Activated naive CD8-positive, alpha-beta T cell treated with anti-CD3 and anti-CD28 coated beads, Interleukin-2, amount 50 U/mL, for 24 hours (primary cell): Measurements from ENCODE around the gene KIF1C.

Experiments
- ATAC-seq: fragments of 150-1000 bp; cut with Tn5 transposase; one replicate; pipeline ENCODE4 v1.10.0; 2021
- DNase-seq: peaks from one replicate; pipeline ENCODE4 v3.0.0; 2021
- H3K27ac Mint-ChIP-seq: one replicate; pipeline ENCODE4 v1.8.0; 2021; ENCODE audit warnings: mild to moderate bottlenecking, mixed read lengths
- H3K27me3 Mint-ChIP-seq: one replicate; pipeline ENCODE4 v1.8.0; 2021; ENCODE audit warnings: mixed read lengths
- H3K36me3 Mint-ChIP-seq: one replicate; pipeline ENCODE4 v1.8.0; 2021; ENCODE audit warnings: low read depth, mixed read lengths
- H3K4me1 Mint-ChIP-seq: one replicate; pipeline ENCODE4 v1.8.0; 2021; ENCODE audit warnings: mixed read lengths
- H3K4me3 Mint-ChIP-seq: one replicate; pipeline ENCODE4 v1.8.0; 2021; ENCODE audit warnings: mild to moderate bottlenecking, moderate library complexity, mixed read lengths
- H3K9me3 Mint-ChIP-seq: one replicate; pipeline ENCODE4 v1.8.0; 2021; ENCODE audit warnings: mixed read lengths

Gene KIF1C

DNA sequence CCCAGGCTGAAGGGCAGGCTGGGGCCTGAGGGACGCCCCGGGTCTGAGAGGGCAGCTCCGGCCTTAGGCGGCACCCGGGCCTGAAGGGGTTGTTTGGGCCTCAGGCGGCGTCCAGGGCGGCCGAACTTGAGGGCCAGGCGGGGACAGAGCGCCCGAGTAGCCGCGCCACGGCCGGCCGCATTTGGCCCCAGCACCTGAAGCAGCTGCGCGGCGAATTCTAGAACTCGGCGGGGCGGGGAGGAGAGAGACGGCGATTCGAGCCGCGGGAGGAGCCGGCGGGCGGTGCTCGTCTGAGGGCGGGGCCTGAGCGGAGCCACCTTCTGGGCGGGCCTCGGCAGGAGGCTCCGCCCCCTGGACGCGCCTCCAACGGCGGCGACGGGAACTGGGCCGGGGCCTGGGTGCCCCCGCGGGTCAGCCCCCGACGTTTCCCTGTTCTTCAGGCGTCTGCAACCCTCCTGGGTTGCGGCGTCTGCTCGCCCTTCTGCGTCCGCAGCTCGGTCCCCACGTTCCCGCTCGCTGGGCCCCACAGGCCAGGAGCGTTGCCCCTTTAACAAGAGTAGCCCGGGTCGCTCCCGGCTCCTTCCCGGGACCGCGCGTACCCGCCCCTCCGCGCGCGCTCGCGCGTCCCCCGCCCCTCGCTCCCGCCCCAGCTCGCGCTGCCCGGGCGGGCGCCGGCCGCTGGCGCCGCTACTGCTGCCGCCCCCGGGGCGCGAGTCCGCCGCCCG is at the start of gene KIF1C, which contains the start of gene INCA1:
KIF1C (plus strand) TSS at position 649 of the 725 bp plus-strand sequence. CDS start 2,297 bp downstream, outside the sequence.
INCA1 (minus strand) TSS at position 221 of the 725 bp plus-strand sequence. CDS start 3,085 bp downstream, outside the sequence.
- Mint-ChIP-seq H3K4me3 (peak within 1 kb of the TSS; percentile 79), H3K36me3 (peaks cover 7% of the 10 kb centered on the region), H3K4me1 (peaks cover 18% of the 10 kb centered on the region), H3K27me3 (no peaks in the 10 kb centered on the region), H3K27ac (peak within 1 kb of the TSS; percentile 48), H3K9me3 (no peaks in the 10 kb centered on the region)
- peak; percentile 88 for ATAC-seq
- DNase-seq: peak; percentile 91

DNA sequence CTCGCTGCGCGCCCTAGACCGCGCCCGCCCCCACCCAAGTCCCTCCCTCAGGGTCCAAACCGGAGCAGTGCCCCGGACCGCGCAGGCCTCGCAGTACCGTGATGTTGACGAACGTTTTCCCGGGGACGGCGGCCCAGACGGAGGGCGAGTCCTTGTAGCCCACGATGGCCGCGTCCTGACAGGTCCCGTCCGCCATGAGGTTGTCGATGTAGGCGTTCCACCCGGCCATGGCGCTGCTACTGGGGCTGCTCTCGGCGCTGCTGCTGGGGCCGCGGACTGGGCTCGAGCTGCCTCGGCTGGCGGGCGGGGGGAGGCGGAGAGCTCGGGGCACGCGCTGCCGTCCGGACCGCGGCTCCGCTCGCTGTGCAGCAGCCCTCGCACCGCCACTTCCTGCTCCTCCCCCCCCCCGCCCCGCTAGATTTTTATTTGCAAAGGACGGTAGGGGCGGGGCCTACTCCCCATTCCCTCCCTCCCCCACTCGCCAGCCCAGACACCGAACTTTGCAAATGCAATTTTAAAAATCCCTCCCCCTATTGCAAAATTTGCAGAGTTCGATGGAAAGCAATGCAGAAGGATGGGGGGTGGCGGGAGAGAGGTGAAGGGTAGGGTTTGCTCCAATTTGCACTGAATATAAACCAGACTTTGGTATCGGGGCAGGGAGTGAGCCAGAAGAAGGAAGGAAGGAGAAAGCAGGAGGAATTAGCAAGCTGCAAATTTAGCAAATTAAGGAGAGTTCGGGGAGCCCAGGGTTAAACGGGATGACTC is 49.4 kb upstream of the KIF1C start, which contains the start of gene PFN1:
PFN1 (minus strand) TSS at position 365 of the 765 bp plus-strand sequence; CDS start at position 229, 136 bp downstream.
- H3K4me1 Mint-ChIP-seq: peaks cover 54% of the 10 kb centered on the region
- DNase-seq (peak; percentile 90), ATAC-seq (peak; percentile 12)
- H3K27me3 Mint-ChIP-seq: peaks cover 1% of the 10 kb centered on the region
- H3K36me3 Mint-ChIP-seq: peaks cover 36% of the 10 kb centered on the region
- no peaks in the 10 kb centered on the region for H3K9me3 Mint-ChIP-seq
- H3K27ac Mint-ChIP-seq: peak within 1 kb of the TSS; percentile 100
- peak within 1 kb of the TSS; percentile 99 for H3K4me3 Mint-ChIP-seq

DNA sequence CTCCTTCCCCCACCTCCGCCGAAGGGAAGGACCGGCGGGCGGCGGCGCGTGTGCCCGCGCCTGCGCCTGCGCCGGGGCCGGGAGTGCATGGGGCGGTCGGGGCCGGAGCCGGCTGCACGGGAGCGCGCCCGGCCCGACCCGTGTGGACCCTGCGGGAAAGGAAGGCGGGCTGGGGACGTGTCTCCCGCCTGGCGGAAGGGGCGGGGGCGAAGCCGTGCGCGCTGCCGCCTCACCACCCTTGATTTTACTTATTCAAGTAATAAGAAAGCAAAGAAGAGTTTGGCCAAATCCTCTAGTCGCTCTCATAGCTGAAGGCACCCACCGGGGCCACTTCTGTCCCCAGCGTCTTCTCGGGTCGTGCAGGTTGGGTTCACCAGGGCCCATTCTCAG is 48.8 kb upstream of the KIF1C start:
- H3K4me1 Mint-ChIP-seq: peaks cover 48% of the 10 kb centered on the region
- peaks cover 36% of the 10 kb centered on the region for H3K36me3 Mint-ChIP-seq
- peak overlapping the region; percentile 99 for H3K4me3 Mint-ChIP-seq
- H3K9me3 Mint-ChIP-seq: no peaks in the 10 kb centered on the region
- peak overlapping the region; percentile 100 for H3K27ac Mint-ChIP-seq
- H3K27me3 Mint-ChIP-seq: peaks cover 1% of the 10 kb centered on the region
- DNase-seq: peak; percentile 81
- peak; percentile 34 for ATAC-seq

DNA sequence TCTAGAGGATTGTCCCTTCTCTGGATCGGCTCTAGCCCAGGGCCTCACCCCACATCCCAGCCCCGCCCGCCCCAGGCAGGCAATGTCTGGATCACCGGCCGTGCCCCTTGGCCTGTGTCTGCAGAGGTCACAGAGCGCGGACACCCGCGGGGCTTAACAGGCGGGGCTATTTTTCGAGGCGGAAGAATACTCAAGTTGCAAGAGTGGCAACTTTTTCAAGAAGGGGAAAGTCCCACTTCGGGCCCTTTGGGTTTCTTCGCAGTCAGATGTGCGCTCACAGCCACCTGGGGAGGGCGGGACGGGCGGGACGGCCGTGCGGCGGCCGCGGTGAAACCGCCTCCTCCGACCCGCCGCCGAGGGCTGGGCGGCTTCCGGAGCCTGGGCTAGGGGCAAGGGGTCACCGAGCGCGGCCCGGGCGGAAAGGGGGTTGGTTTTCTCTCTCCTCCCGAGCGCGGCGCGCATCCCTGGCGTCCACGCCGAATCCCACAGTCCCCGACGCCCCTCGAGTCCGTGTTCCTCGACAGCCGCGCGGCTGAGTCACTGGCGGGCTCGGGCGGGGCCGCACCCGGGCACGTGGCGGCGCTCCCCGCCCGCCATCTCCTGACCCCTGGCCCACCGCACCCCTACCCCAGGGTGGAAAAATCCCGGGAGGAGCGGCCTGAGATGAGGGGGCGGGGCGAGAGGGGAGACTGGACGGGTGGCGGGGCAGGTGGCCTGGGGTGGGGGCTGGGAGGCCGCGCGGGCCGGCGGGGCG is 48.3 kb upstream of the KIF1C start:
- peaks cover 32% of the 10 kb centered on the region for H3K36me3 Mint-ChIP-seq
- peak; percentile 79 for DNase-seq
- H3K4me3 Mint-ChIP-seq: peak overlapping the region; percentile 99
- peaks cover 42% of the 10 kb centered on the region for H3K4me1 Mint-ChIP-seq
- peak overlapping the region; percentile 92 for H3K27ac Mint-ChIP-seq
- no peaks in the 10 kb centered on the region for H3K9me3 Mint-ChIP-seq
- peaks cover 1% of the 10 kb centered on the region for H3K27me3 Mint-ChIP-seq
- ATAC-seq: peak; percentile 16

DNA sequence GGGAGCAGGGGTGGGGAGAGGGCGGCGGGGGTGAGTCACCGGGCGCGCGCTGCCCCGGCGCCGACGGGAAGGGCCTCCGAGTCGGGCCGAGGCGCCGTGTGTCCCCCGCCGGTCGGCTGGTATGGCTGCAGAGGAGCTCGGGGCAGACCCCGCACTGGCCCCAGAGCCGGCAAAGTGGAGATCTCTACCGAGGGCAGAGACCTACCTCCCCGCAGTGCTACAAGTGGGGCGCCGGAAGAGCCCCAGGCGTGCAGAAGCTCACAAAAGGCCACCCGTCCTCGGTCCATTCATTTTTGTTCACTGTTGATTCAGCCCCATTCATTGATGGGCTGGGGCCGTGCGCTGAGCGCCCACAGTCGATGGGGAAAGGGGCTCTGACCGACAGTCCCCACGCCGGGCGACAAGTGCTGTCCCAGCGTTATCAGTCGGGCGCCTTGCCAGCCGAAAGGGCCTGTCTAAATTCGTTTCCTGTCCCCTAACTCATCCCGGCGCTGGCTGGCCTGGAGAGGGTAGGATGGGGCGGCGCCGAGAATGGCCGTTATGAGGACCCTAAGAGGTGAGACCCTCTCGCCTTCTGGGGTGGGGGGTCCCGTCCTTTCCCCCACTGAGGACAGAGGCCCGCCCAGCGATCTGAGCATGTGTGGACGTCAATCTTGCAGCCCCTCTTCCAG is 47.5 kb upstream of the KIF1C start:
- Mint-ChIP-seq H3K4me1 (peaks cover 35% of the 10 kb centered on the region), H3K4me3 (peak overlapping the region; percentile 99), H3K36me3 (peaks cover 26% of the 10 kb centered on the region), H3K27ac (peak overlapping the region; percentile 92), H3K9me3 (no peaks in the 10 kb centered on the region), H3K27me3 (peaks cover 1% of the 10 kb centered on the region)
- DNase-seq (peak; percentile 48), ATAC-seq (peak; percentile 11)

DNA sequence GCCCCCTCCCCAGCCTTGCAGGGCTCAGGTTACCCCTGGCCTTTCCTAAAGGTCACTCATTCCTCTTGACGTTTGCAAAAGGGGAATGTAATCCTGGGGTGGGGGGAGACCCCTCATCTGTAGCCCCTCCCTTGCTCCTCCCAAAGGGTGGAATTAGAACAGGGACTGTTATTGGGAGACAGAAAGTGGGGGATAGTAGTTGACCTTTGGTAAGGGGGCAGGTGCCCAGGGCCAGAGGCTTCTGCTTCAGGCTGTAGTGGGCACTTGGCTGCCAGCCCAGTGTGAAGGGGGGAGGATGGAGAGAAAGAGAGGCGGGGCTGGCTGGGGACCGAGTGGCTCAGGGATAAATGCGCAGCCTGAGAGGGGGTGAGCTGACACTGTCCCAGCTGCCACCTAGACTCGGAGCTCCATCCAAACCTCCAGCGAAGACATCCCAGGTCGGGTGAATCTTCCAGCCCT is 47.0 kb upstream of the KIF1C start, which contains the start of gene ENO3:
ENO3 (plus strand) TSS at position 374 of the 459 bp plus-strand sequence. CDS start 711 bp downstream, outside the sequence.
- peak; percentile 28 for DNase-seq
- H3K4me1 Mint-ChIP-seq: peaks cover 29% of the 10 kb centered on the region
- H3K9me3 Mint-ChIP-seq: no peaks in the 10 kb centered on the region
- peaks cover 1% of the 10 kb centered on the region for H3K27me3 Mint-ChIP-seq
- peak within 1 kb of the TSS; percentile 99 for H3K4me3 Mint-ChIP-seq
- ATAC-seq: no peak
- H3K27ac Mint-ChIP-seq: peak within 1 kb of the TSS; percentile 92
- H3K36me3 Mint-ChIP-seq: peaks cover 20% of the 10 kb centered on the region

DNA sequence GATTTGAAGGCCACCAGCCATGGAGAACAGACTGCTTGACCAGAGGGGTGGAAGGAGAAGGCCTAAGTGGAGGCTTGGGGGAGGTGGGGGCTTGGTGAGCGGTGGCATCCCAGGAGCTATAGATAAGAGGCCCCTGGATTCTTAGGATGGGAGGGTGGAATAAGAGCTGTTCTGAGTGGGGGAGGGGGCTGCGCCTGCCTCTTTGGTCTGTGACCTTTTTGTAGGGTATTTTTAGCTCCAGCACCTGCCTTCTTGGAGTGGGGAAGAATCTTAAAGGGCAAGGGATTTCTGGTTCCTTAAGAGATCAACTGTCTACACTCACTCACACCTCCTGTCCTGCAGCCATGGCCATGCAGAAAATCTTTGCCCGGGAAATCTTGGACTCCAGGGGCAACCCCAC is 46.3 kb upstream of the KIF1C start:
- Mint-ChIP-seq H3K27me3 (peaks cover 1% of the 10 kb centered on the region), H3K27ac (peak overlapping the region; percentile 92), H3K4me3 (peak overlapping the region; percentile 99), H3K9me3 (no peaks in the 10 kb centered on the region), H3K4me1 (peaks cover 24% of the 10 kb centered on the region), H3K36me3 (peaks cover 13% of the 10 kb centered on the region)
- no peak for DNase-seq
- ATAC-seq: no peak

DNA sequence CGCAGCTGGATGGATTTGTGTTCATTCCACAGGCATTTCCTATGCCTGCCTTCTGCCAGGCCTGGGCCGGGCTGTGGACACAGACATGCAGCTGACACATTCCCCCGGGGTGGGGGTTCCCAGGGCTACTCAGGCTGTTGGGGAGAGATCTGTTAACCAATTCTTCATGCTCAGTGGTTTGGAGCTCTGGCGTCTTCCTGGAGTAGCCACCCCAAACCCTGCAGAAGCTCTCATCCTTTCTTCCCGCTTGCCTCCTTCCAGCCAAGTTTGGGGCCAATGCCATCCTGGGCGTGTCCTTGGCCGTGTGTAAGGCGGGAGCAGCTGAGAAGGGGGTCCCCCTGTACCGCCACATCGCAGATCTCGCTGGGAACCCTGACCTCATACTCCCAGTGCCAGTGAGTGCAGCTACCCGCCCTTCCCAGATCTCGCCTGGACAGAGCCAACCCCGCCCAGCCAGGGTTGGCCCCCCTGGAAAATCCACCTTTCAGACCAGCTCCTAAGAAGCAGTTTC is 44.2 kb upstream of the KIF1C start:
- Mint-ChIP-seq H3K27me3 (peaks cover 1% of the 10 kb centered on the region), H3K9me3 (no peaks in the 10 kb centered on the region), H3K4me1 (peaks cover 20% of the 10 kb centered on the region), H3K27ac (no peak overlapping the region), H3K4me3 (no peak overlapping the region), H3K36me3 (peaks cover 3% of the 10 kb centered on the region)
- no peak for ATAC-seq
- no peak for DNase-seq

DNA sequence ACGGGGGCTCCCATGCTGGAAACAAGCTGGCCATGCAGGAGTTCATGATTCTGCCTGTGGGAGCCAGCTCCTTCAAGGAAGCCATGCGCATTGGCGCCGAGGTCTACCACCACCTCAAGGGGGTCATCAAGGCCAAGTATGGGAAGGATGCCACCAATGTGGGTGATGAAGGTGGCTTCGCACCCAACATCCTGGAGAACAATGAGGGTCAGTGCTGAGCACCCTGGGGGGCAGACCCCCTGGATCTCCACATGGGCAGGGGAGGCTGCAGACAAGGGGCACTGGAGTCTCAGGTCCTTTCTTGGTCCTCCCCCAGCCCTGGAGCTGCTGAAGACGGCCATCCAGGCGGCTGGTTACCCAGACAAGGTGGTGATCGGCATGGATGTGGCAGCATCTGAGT is 42.7 kb upstream of the KIF1C start:
- no peaks in the 10 kb centered on the region for H3K27me3 Mint-ChIP-seq
- peaks cover 18% of the 10 kb centered on the region for H3K4me1 Mint-ChIP-seq
- no peaks in the 10 kb centered on the region for H3K9me3 Mint-ChIP-seq
- H3K4me3 Mint-ChIP-seq: no peak overlapping the region
- no peak for ATAC-seq
- peaks cover 3% of the 10 kb centered on the region for H3K36me3 Mint-ChIP-seq
- H3K27ac Mint-ChIP-seq: no peak overlapping the region
- no peak for DNase-seq

DNA sequence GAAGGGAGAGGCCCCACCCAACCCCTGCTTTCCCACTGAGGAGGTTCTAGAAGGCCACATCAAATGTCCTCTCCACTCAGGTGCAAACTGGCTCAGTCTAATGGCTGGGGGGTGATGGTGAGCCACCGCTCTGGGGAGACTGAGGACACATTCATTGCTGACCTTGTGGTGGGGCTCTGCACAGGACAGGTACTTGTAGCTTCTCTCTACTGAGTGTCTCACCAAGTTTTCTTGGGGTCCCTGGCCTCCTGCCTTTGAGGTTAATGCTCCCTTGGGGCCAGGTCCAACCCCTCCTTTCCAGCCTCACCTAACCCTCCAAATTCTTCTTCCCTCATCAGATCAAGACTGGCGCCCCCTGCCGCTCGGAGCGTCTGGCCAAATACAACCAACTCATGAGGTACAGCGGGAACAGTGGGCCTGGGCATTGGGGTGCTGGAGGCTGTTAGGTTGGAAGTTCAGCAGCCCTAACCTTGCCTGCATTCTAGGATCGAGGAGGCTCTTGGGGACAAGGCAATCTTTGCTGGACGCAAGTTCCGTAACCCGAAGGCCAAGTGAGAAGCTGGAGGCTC is 41.2 kb upstream of the KIF1C start:
- no peaks in the 10 kb centered on the region for H3K9me3 Mint-ChIP-seq
- no peaks in the 10 kb centered on the region for H3K27me3 Mint-ChIP-seq
- H3K4me3 Mint-ChIP-seq: no peak overlapping the region
- ATAC-seq (peak; percentile 5), DNase-seq (peak; percentile 60)
- peaks cover 3% of the 10 kb centered on the region for H3K4me1 Mint-ChIP-seq
- H3K36me3 Mint-ChIP-seq: peaks cover 7% of the 10 kb centered on the region
- H3K27ac Mint-ChIP-seq: no peak overlapping the region

DNA sequence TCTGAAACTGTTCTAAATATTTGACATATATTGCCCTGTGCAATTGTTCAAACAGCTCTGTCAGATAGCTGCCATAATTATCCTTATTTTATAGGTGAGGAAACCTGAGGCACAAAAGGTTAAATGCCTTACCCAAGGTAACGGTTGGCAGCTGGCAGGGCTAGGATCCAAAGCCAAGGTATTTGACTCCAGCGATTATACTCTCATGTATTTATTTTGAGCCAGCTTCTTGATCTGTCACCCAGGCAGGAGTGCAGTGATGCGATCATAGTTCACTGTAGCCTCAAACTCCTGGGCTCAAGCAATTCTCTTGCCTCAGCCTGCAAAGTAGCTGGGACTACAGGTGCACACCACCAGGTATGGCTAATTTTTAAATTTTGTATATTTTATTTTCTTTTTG is 39.6 kb upstream of the KIF1C start:
- no peak for ATAC-seq

DNA sequence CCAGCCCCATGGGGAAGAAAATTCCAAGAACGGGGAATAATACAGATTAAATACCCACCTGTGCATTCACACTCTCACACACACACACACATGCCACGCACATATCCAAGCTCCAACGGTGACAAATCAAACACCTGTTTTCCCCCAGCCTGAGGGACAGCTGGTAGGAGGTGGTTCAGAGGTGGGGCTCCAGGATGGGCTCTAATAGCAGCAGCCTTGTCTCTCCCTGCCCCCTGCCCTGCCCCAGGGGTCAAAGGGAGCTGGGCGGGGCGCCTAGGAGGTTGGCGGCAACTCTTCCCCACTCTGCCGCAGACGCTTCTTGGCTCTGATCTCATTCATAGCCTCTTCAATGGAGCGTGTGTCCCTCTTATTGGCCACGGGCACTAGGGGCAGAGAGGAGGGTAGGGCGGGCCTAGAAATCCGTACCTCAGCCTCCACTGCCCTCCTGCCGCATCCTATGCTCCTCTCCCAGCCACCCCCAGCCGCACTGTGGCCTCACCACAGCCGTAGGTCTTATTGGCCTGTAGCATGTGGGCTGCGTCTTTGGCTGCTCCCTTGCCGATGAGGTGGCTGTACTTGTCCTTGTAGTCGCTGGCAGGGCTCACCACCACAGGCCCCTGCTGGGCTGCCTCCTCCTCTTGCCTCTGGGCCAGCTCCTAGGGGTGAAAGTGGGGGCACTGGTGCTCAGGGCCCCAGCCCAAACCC is 38.3 kb upstream of the KIF1C start:
- Mint-ChIP-seq H3K4me3 (no peak overlapping the region), H3K9me3 (no peaks in the 10 kb centered on the region), H3K4me1 (peaks cover 2% of the 10 kb centered on the region), H3K27me3 (no peaks in the 10 kb centered on the region), H3K36me3 (peaks cover 5% of the 10 kb centered on the region), H3K27ac (peak overlapping the region; percentile 6)
- DNase-seq (no peak), ATAC-seq (no peak)

More for the DNA sequence above, 39.6 kb upstream of the KIF1C start:
- Mint-ChIP-seq H3K9me3 (no peaks in the 10 kb centered on the region), H3K27ac (no peak overlapping the region), H3K4me3 (no peak overlapping the region), H3K27me3 (no peaks in the 10 kb centered on the region), H3K36me3 (peaks cover 8% of the 10 kb centered on the region), H3K4me1 (peaks cover 2% of the 10 kb centered on the region)
- DNase-seq: no peak
